Measurements from ENCODE around the gene ELMOD3.

DNA sequence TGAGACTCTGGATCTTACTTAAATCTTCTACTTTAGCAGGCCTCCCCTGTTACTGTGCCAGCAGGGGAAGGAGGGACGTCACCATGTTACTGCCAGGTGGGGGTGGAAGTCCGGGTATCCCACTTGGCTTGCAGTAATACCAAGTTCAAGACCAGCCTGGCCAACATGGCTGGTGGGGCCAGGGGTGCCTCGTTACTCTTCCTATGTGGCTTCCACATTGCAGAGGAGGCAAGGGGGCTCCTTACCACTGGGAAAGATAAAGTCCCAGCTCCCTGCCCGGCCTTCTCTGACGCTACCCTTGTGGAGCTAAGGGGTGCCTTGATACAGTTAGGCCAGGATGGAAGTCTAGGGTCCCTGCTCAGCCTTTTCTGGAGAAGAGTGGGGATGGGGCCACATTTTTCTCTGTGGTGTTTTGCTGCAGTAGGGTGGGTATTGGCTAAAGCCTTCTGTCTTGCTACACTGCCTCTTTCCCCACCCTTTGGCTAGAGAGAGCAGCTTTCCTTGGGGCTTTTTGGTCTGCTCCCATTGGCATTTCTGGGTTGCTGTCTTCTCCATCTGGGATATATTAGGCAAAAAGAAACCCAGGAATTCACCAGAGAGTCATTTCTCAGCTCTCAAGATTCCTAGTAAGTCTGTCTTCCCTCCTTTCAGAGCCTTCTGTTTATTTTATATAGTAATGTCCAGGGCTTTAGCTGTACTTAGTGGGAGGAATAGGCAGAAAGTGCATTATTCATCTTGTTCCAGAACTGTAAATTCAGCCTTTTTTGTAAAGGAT lies 21.9 kb downstream of the ELMOD3 start:
- TF ChIP-seq, protein P1, sequence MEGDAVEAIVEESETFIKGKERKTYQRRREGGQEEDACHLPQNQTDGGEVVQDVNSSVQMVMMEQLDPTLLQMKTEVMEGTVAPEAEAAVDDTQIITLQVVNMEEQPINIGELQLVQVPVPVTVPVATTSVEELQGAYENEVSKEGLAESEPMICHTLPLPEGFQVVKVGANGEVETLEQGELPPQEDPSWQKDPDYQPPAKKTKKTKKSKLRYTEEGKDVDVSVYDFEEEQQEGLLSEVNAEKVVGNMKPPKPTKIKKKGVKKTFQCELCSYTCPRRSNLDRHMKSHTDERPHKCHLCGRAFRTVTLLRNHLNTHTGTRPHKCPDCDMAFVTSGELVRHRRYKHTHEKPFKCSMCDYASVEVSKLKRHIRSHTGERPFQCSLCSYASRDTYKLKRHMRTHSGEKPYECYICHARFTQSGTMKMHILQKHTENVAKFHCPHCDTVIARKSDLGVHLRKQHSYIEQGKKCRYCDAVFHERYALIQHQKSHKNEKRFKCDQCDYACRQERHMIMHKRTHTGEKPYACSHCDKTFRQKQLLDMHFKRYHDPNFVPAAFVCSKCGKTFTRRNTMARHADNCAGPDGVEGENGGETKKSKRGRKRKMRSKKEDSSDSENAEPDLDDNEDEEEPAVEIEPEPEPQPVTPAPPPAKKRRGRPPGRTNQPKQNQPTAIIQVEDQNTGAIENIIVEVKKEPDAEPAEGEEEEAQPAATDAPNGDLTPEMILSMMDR (IDR thresholded peaks at IDR 0.05): no peak
- TF ChIP-seq POLR2AphosphoS5 (IDR thresholded peaks at IDR 0.05): no peak
- TF ChIP-seq EP300 (IDR thresholded peaks at IDR 0.05): no peak
